NT2/D1 (cell line): ENCODE measurements around the gene CIDEC.

Experiments
- YY1 ChIP-seq: IDR thresholded peaks from 2 replicates; pipeline ENCODE4 v1.6.1; 2011; ENCODE audit not compliant: insufficient read length, insufficient read depth
- ZNF274 ChIP-seq: IDR thresholded peaks from 2 replicates; pipeline ENCODE4 v1.6.1; 2011; ENCODE audit warnings: mild to moderate bottlenecking, low read depth, low read length

- no peak for TF ChIP-seq ZNF274
- TF ChIP-seq YY1: no peak
Measured at GRCh38 chr3:9903238-9903624, 23.2 kb upstream of the CIDEC start.
